ENCODE measurements around the gene WIPI1.
"Not testable (repeated sequence)": the region's sequence is repeated elsewhere in the genome, so short reads cannot be mapped to it uniquely, and the experiment has no call there.

WIPI1 gene

GRCh38 chr17:68457168-68457538 lies at the start of gene WIPI1:
TSS of gene WIPI1 (minus strand) at chr17:68457496. CDS start at chr17:68457421, 75 bp downstream.
- DNase-seq (ENCODE audit: low spot score): peak; percentile 39

GRCh38 chr17:68505951-68506350 lies 48.7 kb upstream of the WIPI1 start:
- DNase-seq (ENCODE audit: low spot score): no peak

GRCh38 chr17:68501074-68501473 lies 43.8 kb upstream of the WIPI1 start:
- DNase-seq (ENCODE audit: low spot score): no peak

GRCh38 chr17:68499587-68499986 lies 42.3 kb upstream of the WIPI1 start:
- no peak for DNase-seq (ENCODE audit: low spot score)

- no peak for DNase-seq (ENCODE audit: low spot score)
Observed at GRCh38 chr17:68498479-68499326, 41.4 kb upstream of the WIPI1 start.

- DNase-seq (ENCODE audit: low spot score): no peak
Observed at GRCh38 chr17:68497885-68498319, 40.6 kb upstream of the WIPI1 start.

- no peak for DNase-seq (ENCODE audit: low spot score)
Observed at GRCh38 chr17:68495081-68495480, 37.8 kb upstream of the WIPI1 start.

- DNase-seq (ENCODE audit: low spot score): not testable (repeated sequence)
Observed at GRCh38 chr17:68492394-68493054, 35.2 kb upstream of the WIPI1 start.

GRCh38 chr17:68491381-68492231 lies 34.3 kb upstream of the WIPI1 start:
- no peak for DNase-seq (ENCODE audit: low spot score)

GRCh38 chr17:68489919-68490318 lies 32.6 kb upstream of the WIPI1 start:
- DNase-seq (ENCODE audit: low spot score): no peak

GRCh38 chr17:68484458-68484857 lies 27.2 kb upstream of the WIPI1 start:
- DNase-seq (ENCODE audit: low spot score): no peak

- DNase-seq (ENCODE audit: low spot score): no peak
Observed at GRCh38 chr17:68482576-68483041, 25.3 kb upstream of the WIPI1 start.

- no peak for DNase-seq (ENCODE audit: low spot score)
Observed at GRCh38 chr17:68480885-68481284, 23.6 kb upstream of the WIPI1 start.

- no peak for DNase-seq (ENCODE audit: low spot score)
Observed at GRCh38 chr17:68470961-68471360, 13.7 kb upstream of the WIPI1 start.

- DNase-seq (ENCODE audit: low spot score): peak; percentile 37
Observed at GRCh38 chr17:68468788-68469187, 11.5 kb upstream of the WIPI1 start.

- DNase-seq (ENCODE audit: low spot score): no peak
Observed at GRCh38 chr17:68468334-68468733, 11.0 kb upstream of the WIPI1 start.

GRCh38 chr17:68463211-68464019 lies 6.1 kb upstream of the WIPI1 start:
- no peak for DNase-seq (ENCODE audit: low spot score)

GRCh38 chr17:68462381-68463210 lies 5.3 kb upstream of the WIPI1 start:
- peak; percentile 88 for DNase-seq (ENCODE audit: low spot score)

GRCh38 chr17:68461589-68461988 lies 4.3 kb upstream of the WIPI1 start:
- peak; percentile 60 for DNase-seq (ENCODE audit: low spot score)

- no peak for DNase-seq (ENCODE audit: low spot score)
Observed at GRCh38 chr17:68461122-68461539, 3.8 kb upstream of the WIPI1 start.

- no peak for DNase-seq (ENCODE audit: low spot score)
Observed at GRCh38 chr17:68460715-68461114, 3.4 kb upstream of the WIPI1 start.
